Neutrophil (primary cell): ENCODE data around the gene MAP3K14.

Experiments used
- H3K27ac ChIP-seq: fragments of 200-600 bp; sonication (generic); 2 replicates; pipeline ENCODE4 v1.5.1; 2016; ENCODE audit warnings: mild to moderate bottlenecking, moderate library complexity
- H3K27me3 ChIP-seq: fragments of 200-600 bp; sonication (generic); 2 replicates; pipeline ENCODE4 v1.6.0; 2016; ENCODE audit warnings: mild to moderate bottlenecking
- H3K36me3 ChIP-seq: fragments of 200-600 bp; sonication (generic); 2 replicates; pipeline ENCODE4 v1.5.1; 2017
- H3K4me1 ChIP-seq, 2 experiments: fragments of 200-600 bp in 1 of 2; sonication (generic) in 1 of 2; 1 replicate in 1 of 2; 2 replicates in 1 of 2; pipeline versions ENCODE4 v1.5.1 to v1.6.1; 2013 to 2016; ENCODE audit warnings: low read depth in 1 of 2, low read length in 1 of 2, mild to moderate bottlenecking in 1 of 2, moderate library complexity in 1 of 2; ENCODE audit not compliant: control insufficient read depth in 1 of 2, insufficient read depth in 1 of 2
- H3K4me3 ChIP-seq, 2 experiments: fragments of 200-600 bp in 1 of 2; sonication (generic) in 1 of 2; 1 replicate in 1 of 2; 2 replicates in 1 of 2; pipeline ENCODE4 v1.5.1; 2013 to 2016; ENCODE audit warnings: low read depth in 1 of 2, low read length in 1 of 2, mild to moderate bottlenecking in 1 of 2, moderate library complexity in 1 of 2
- H3K9me3 ChIP-seq: fragments of 200-600 bp; sonication (generic); 2 replicates; pipeline ENCODE4 v1.5.1; 2016
- CTCF ChIP-seq: fragments of 200-600 bp; sonication (generic); IDR thresholded peaks from 2 replicates; pipeline ENCODE4 v1.5.1; 2016; ENCODE audit warnings: antibody characterized with exemption

The MAP3K14 gene

GRCh38 chr17:45324336-45324735, 7.5 kb upstream of the MAP3K14 start:
- Histone ChIP-seq H3K27ac (no peak overlapping the region), H3K36me3 (no peaks in the 10 kb centered on the region), H3K4me3 (no peak overlapping the region), H3K9me3 (no peaks in the 10 kb centered on the region), H3K27me3 (peaks cover 13% of the 10 kb centered on the region), H3K4me1 (peaks cover 0 to 1% of the 10 kb centered on the region in 2 experiments)
- TF ChIP-seq CTCF = no peak

GRCh38 chr17:45322168-45322567, 5.3 kb upstream of the MAP3K14 start:
- no peak for TF ChIP-seq CTCF
- Histone ChIP-seq H3K4me1 (peaks cover 9 to 10% of the 10 kb centered on the region in 2 experiments), H3K9me3 (no peaks in the 10 kb centered on the region)

GRCh38 chr17:45320931-45321461, 4.2 kb upstream of the MAP3K14 start:
- no peak overlapping the region for H3K4me3 ChIP-seq
- H3K4me1 ChIP-seq = peaks cover 14 to 15% of the 10 kb centered on the region in 2 experiments
- no peaks in the 10 kb centered on the region for H3K36me3 ChIP-seq
- H3K27me3 ChIP-seq = peaks cover 13% of the 10 kb centered on the region
- no peaks in the 10 kb centered on the region for H3K9me3 ChIP-seq
- no peak overlapping the region for H3K27ac ChIP-seq
- TF ChIP-seq CTCF = no peak

More at GRCh38 chr17:45322168-45322567, 5.3 kb upstream of the MAP3K14 start:
- no peak overlapping the region for H3K4me3 ChIP-seq
- H3K36me3 ChIP-seq = no peaks in the 10 kb centered on the region
- no peak overlapping the region for H3K27ac ChIP-seq
- H3K27me3 ChIP-seq = peaks cover 13% of the 10 kb centered on the region

GRCh38 chr17:45320349-45320930, 3.6 kb upstream of the MAP3K14 start:
- Histone ChIP-seq H3K36me3 (no peaks in the 10 kb centered on the region), H3K4me1 (peaks cover 19 to 21% of the 10 kb centered on the region in 2 experiments), H3K27ac (no peak overlapping the region), H3K9me3 (no peaks in the 10 kb centered on the region), H3K4me3 (no peak overlapping the region), H3K27me3 (peaks cover 13% of the 10 kb centered on the region)
- no peak for TF ChIP-seq CTCF

- H3K36me3 ChIP-seq = no peaks in the 10 kb centered on the region
- H3K27me3 ChIP-seq = peaks cover 13% of the 10 kb centered on the region
- no peak overlapping the region for H3K27ac ChIP-seq
- no peak for TF ChIP-seq CTCF
- no peaks in the 10 kb centered on the region for H3K9me3 ChIP-seq
- no peak overlapping the region for H3K4me3 ChIP-seq
- peaks cover 30 to 32% of the 10 kb centered on the region in 2 experiments for H3K4me1 ChIP-seq
These were observed 2.5 kb upstream of the MAP3K14 start for GRCh38 chr17:45319239-45319703.
